IPS DF 4.7 (cell line): Measurements from ENCODE around the gene ITGA7.

Experiments used
- DNase-seq: peaks from one replicate; pipeline ENCODE4 v3.0.0-alpha.2; 2013; ENCODE audit warnings: low spot score; ENCODE audit errors: extremely low read depth

The ITGA7 gene

DNA sequence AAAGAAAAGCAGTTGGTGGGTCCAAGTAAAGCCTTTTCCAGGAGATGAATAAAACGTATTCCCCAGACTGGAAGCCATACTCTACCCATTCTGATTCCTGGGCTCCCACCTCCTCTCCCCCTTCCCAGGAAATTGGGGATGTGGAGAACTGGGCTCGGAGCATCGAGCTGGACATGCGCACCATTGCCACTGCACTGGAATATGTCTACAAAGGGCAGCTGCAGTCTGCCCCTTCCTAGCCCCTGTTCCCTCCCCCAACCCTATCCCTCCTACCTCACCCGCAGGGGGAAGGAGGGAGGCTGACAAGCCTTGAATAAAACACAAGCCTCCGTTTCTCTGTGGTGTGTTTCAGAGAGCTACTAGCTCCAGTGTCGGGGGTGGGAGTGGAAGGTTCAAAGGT, 11.7 kb upstream of the ITGA7 start:
- DNase-seq = no peak

GRCh38 chr12:55718624-55719275, 11.0 kb upstream of the ITGA7 start:
- DNase-seq = no peak

DNA sequence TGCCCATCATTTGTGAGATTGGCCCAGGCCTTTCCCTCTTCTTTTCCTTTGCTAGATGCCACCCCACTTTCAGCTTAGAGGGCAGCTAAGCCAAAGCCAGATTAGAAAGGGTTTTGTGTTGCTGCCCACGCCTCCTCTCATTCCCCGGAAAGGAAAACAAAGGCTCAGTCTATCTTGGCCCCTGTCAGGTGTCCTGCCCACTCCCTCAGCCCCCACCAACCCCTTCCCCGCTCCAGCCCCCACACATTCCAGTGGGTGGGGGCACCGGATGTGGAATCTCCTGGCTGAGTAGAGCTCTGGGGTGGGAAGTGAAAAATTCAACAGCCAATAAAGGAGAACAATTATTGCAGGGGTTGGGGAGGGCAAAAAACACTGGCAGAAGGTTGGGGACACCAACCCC, 10.3 kb upstream of the ITGA7 start:
- no peak for DNase-seq

DNA sequence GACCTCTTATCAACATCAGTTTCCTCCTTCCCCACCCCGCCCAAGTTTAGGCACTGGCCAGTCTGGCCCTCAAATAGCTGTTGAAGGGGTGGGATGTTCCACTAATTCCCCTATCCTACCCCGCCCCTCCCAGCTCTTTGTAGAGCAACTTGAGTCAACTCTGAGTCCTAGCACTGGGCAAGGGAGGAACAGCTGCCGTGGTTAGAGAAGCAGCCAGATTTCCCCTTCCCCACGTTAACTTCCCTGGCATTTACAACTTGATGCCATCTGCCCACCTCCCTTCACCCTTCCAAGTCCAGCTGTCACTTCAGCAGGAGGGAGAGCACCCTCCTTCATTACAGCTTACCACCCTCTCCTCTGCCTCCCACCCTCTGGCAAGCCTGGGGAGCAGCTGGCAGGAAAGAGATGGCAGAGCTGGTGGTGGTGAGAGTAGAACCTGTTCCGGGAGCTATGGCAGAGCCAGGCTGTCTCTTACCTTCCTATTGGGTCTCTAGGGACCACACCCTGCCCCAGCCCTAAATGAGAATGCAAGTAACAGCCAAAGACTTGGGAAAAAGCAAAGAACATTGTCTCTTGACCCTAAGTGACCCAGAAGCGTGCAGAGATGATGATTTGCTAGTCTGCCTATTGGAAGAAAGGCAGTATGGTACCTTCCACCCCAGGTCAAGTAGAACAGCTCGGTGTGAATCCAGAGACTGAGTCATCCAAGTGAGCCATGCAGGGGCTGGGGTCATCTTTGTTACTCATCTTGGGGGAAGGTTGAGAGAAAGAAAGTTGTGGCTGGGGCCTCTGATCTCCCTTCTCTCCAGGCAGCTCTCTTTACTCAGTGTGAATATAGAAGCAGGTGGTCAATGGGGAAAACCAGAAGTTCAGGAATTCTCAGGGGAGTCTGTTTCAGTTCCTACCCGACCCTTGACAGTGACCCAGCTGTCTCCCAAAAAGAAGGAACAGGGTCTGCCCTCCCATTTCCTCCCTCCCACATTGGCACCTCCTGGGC, 9.6 kb upstream of the ITGA7 start:
- no peak for DNase-seq

GRCh38 chr12:55716582-55716957, 8.9 kb upstream of the ITGA7 start:
- DNase-seq = no peak

GRCh38 chr12:55715833-55716581, 8.3 kb upstream of the ITGA7 start, which contains the start of gene BLOC1S1:
Gene BLOC1S1, plus strand, starts transcription at chr12:55716046. Its CDS starts 6 bp downstream, at chr12:55716052.
- no peak for DNase-seq

- no peak for DNase-seq
Measured at GRCh38 chr12:55715169-55715764, 7.6 kb upstream of the ITGA7 start.

DNA sequence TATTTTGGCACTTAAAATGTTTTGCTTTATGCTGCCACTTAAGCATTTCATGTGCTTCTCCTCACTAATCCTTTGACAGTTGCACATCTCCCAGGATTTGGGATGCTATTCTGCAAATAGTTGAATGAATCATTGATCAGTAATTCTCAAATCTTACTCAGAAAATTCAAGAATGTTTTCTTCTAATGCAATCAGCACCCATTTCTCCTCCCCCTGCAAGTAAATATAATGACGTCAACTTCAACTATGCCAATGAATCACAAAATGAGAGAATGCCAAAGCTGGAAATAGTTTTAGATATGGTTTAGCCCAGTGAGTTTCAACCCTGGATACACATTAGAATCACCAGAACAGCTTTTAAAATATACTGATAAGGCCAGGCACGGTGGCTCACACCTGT, 6.0 kb upstream of the ITGA7 start:
- DNase-seq = no peak

DNA sequence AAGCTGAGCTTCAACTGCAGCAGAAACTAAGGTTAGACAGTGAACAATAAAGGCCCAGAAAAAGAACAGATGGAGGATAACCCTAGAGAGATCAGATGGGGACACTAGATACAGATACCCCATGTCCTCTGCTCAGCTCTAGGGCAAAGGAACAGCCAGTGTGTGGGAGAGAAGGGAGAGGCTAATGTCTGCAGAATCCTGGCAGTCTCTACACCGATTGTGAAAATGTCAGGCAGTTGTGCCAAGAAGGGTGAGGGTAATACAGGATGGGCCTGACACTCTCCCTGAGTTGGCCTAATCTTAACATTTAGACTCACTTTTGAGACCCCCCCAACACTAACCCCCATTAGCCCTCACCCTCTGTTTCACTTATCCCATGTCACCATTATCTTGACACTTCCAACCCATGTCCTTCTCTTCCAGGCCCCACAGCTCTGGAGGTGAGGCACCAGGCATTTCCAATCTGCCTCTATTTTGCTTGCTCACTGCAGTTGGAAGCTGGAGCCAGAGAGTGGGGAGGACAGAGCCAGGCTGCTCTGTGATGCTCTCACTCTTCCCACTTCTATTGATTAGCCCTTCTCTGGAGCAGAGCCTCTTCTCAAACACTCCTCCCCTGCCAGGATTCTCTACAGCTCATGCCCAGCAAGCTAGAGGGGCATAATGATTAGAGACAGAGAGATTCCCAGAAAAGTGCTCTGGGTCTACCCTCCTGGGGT, 5.2 kb upstream of the ITGA7 start:
- DNase-seq = no peak

GRCh38 chr12:55711786-55712553, 4.3 kb upstream of the ITGA7 start:
- no peak for DNase-seq

GRCh38 chr12:55708695-55709233, 1.1 kb upstream of the ITGA7 start:
- no peak for DNase-seq

GRCh38 chr12:55707219-55707671, 459 bp downstream of the ITGA7 start:
- DNase-seq = no peak

DNA sequence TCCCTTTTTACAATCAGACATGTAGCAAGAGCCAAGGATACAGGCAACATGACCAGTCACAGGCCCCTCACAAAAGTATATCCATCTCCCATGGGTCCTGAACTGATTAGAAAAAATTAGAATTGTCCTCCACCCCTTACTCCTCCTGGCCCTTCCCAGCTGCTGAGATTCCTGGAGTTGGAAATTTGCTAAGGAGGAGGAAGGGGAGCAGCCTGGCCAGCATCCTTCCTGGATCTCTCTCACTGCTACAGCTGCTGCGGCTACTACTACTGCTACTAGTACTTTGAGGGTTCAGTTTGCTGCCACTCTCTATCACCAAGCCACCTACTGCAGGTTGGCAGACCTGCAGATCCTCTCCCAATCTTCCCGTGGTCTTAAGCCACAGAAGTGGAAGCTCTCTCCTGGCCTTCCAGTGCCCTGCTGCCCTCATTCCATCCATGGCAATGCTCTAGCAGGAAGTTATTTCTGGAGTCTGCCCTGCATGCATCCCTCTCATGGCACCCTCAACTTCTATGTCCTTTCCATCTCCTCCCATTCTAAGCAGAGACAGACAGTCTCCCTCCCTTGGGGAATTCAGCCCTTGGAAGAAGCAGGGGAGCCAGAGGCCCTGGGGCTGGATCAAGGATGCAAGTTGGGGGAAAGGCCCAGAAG, 1.0 kb downstream of the ITGA7 start:
- no peak for DNase-seq

GRCh38 chr12:55705782-55706402, 1.8 kb downstream of the ITGA7 start:
- no peak for DNase-seq

DNA sequence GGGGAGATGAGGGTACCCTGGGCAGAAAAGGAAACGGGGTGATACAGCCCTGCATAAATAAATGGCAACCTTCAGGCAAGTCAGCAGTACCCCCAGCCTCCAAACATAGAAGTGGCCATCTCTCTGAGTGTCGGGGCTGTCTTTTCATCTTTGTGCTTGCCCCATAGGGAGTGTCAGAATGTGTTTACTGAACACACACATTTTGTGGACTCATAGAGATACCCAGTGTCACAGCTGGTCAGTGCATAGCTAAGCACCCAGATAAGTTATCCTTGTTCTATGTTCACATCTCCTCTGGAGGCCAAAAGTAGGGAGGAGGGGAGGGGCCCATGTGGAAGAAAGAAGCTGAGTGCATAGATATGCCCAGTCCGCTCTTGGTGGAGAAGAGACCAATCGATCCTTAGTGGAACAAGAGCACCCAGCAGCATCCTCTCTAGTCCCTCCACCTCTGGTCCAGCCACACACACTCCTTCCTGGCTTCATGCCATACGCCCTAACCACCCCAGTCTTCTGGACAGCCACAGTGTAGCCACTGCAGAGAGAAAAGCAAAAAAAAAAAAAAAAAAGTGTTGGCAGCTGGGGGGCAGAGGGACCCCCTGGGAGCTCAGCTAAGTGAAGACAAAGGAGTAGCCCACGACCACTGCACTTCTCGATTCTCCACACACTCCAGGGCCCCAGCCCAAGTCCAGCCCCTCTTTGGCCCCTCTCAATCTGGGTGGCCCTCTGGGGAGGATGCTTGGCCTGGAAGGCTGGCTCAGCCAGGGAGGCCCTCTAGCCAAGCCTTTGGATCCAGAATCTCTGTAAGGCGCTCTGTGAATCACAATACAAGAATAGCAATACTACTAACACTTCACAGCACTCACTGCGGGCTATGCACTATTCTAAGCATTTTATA, 2.6 kb downstream of the ITGA7 start:
- no peak for DNase-seq

GRCh38 chr12:55703901-55704761, 3.6 kb downstream of the ITGA7 start:
- no peak for DNase-seq

- no peak for DNase-seq
Measured at GRCh38 chr12:55703288-55703687, 4.4 kb downstream of the ITGA7 start.
